ENCODE measurements around the gene RNPEPL1. TPM values are rescaled to one million over a fixed set of nuclear protein-coding genes. Genes with fewer than 3 reads are reported as not detected.

Gene RNPEPL1, protein sequence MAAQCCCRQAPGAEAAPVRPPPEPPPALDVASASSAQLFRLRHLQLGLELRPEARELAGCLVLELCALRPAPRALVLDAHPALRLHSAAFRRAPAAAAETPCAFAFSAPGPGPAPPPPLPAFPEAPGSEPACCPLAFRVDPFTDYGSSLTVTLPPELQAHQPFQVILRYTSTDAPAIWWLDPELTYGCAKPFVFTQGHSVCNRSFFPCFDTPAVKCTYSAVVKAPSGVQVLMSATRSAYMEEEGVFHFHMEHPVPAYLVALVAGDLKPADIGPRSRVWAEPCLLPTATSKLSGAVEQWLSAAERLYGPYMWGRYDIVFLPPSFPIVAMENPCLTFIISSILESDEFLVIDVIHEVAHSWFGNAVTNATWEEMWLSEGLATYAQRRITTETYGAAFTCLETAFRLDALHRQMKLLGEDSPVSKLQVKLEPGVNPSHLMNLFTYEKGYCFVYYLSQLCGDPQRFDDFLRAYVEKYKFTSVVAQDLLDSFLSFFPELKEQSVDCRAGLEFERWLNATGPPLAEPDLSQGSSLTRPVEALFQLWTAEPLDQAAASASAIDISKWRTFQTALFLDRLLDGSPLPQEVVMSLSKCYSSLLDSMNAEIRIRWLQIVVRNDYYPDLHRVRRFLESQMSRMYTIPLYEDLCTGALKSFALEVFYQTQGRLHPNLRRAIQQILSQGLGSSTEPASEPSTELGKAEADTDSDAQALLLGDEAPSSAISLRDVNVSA
- total RNA-seq = 10 to 100 TPM; 18.6 to 18.9 TPM

DNA sequence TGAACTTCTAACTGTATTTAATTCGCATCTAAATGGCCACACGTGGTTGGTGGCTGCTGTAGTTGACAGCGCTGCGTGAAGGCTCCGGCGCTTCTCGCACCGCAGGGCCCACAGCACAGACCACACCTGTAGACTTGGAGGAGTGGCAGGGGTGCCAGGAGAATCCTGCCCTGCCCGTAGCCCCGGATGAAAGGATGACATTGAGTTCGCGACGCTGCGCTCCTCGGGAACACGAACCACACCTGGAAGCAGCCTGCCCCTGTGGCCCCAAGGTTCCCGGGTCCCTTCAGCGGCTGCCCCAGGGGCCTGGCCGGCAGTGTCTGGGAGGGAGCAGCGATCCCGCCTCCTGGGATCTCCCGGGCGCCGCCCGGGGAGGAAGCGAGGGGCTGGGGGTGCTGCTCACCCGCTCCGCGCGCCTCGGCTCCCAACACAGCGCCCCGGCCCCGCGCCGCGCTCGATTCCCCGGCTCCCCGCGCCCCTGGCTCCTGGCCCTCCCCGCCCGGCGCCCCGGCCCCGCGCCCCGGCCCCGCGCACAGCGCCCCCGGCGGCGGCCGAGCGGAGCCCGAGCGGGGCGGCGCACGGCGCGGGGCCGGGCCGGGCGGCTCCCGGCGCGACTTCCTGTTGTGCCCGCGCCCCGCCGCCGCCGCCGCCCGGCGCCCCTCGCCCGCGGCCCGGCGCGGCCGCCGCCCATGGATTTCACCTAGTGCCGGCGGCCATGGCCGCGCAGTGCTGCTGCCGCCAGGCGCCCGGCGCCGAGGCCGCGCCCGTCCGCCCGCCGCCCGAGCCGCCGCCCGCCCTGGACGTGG, at the start of gene RNPEPL1:
RNPEPL1 (plus strand) TSS at position 613 of the 806 bp plus-strand sequence; CDS start at position 716, 103 bp downstream.

DNA sequence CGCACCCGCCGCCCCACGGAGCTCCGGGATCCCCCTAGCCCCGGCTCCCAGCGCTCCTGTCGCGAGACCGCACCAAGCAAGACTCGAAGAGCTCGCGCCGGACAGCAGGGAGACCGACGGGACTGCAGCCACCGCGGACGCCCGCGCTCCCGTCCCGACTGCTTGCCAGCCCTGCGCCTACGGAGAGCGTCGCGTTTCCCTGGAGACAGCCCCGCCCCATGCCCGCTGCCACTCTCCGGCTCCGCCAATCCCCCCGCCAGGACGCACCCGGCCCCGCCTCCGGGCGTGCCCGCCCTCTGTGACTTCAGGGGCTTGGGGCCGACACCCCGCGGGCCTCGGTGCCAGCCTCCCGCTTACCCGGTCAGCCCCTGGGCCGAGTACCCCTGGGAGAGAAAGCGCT, 10.5 kb upstream of the RNPEPL1 start, which contains the start of gene ANKMY1:
ANKMY1 (minus strand) TSS at position 181 of the 400 bp plus-strand sequence. CDS start 653 bp downstream, outside the sequence.

DNA sequence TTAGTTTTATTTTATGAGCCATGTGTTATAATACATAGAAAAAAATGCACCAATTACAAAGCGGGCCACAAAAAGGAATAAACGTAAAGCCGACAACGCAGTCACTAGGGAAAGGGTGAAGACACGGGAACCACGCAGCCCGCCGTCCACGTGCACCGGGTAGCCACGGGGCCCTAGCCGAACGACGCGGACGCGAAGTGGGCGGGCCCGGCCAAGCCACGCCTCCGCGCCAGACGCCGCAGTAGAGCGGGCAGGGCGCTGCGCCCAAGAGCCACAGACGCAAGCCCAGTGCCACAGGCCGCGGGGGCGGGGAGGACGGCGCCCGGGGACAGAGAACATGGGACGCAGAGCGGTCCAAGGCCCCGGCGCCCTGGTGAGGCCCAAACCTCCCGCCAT, 8.2 kb upstream of the RNPEPL1 start, which contains the start of gene DUSP28:
DUSP28 (plus strand) TSS at position 274 of the 396 bp plus-strand sequence. CDS start 328 bp downstream, outside the sequence.

DNA sequence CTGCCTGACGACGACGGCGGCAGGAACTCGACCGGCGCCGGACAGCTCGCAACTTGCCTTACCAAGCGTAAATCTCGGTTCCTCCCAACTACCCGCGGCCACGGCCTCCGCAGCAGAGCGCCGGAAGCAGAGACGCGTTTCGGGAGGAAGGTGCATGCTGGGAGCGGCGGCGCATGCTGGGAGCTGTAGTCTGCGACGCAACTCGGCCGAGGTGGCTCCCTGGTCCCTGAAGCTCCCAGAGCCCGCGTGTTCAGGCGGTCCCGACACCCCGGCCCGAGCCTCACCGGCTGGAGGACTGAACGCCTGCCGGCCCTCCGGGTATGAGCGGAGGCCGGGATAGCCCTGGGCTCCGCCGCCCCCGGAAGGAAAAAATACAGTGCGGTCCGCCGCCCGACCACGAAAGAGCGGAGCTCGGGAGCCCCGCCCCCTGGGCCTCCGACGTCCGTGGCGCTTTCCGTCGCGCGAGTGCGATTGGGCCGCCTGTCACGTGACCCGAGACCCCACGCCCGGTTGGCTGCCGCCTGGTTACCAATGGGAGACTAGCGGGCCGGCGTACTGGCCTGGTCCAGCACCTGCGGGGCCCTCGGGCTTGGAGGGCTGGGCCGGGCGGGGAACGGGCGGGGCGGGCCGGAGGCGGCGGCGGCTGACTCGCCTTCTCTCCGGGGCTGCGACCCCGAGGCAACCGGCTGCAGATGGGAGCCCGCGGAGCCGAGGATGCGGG, 18.1 kb downstream of the RNPEPL1 start, which contains the start of gene CAPN10:
CAPN10 (plus strand) TSS at position 537 of the 721 bp plus-strand sequence; CDS start at position 715, 178 bp downstream.

DNA sequence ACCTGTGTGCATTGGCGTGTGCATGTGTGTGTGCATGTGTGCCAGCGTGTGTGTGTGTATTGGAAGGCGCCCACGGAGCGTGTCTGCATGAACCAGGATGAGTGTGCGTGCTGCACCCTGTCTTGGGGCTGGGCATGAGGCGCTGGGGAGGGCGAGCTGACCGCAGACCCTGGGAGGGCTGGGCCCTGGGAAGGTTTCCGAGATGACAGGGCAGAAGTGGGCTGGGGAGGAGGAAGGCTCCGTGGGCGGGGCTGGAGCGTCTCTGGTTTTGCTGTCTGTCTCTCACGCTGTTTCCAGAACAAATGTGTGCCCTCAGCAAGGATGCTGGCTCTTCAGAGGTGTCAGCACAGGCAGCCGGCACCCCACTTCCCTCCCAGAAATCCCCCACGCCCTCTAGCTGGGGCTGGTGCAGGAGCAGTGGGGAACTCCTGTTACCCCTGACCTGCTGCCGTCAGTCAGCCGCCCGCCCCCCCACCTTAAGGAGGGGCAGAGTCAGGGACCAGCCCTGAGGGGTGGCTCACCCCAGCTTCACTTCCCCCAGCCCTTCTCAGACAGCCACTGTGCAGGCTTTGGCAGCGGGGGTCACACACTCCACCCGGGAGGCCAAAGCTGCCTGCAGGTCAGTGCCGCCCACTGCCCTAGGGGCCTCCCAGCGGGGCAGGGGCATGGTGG, 56.8 kb downstream of the RNPEPL1 start, which contains the start of gene GPR35:
GPR35 (plus strand) TSS at position 531 of the 672 bp plus-strand sequence. CDS start 4,473 bp downstream, outside the sequence.

Other genes with a start within 250 kb of the RNPEPL1 start
- gene GPC1, start 132.8 kb upstream of the RNPEPL1 start, total RNA-seq = 10 to 100 TPM; 20.0 to 29.6 TPM
- 1 to 10 TPM; 4.7 to 6.2 TPM for gene ANKMY1, start 10.5 kb upstream of the RNPEPL1 start, total RNA-seq
- 1 to 10 TPM; 1.7 to 5.5 TPM for gene DUSP28, start 8.1 kb upstream of the RNPEPL1 start, total RNA-seq
- gene CAPN10, start 18.2 kb downstream of the RNPEPL1 start, total RNA-seq = 10 to 100 TPM; 15.7 to 17.9 TPM
- under 1 TPM; under 0.01 to 0.34 TPM for gene GPR35, start 57.0 kb downstream of the RNPEPL1 start, total RNA-seq
- not detected for gene AQP12B, start 114.4 kb downstream of the RNPEPL1 start, total RNA-seq
- gene AQP12A, start 123.4 kb downstream of the RNPEPL1 start, total RNA-seq = not detected

All from melanocyte of skin (primary cell).